GM13977 (cell line): Measurements from ENCODE around the gene STRN3.

Experiments
- DNase-seq: peaks from one replicate; pipeline ENCODE4 v3.0.0; 2012; ENCODE audit warnings: low spot score
- CTCF ChIP-seq: IDR thresholded peaks from 2 replicates; pipeline ENCODE4 v1.5.1; 2012; ENCODE audit warnings: mild to moderate bottlenecking, control low read depth; ENCODE audit not compliant: insufficient read depth; ENCODE audit errors: extremely low read depth, missing control alignments
- in situ Hi-C: fragments of 300-500 bp; cut with MboI; formaldehyde crosslinking; loops from one replicate; pipeline ENCODE4 v1.12.0; 2022; ENCODE audit warnings: low sequenced_read_pairs, low pct_unique_long_range_greater_than_20kb, mixed read lengths, inconsistent platforms; ENCODE audit not compliant: unreplicated experiment

Gene STRN3

GRCh38 chr14:30921305-30921704, 104.9 kb downstream of the STRN3 start:
- TF ChIP-seq CTCF: no peak
- in situ Hi-C loops: no loop called here
- no peak for DNase-seq

- TF ChIP-seq CTCF: no peak
- DNase-seq: no peak
- in situ Hi-C loops: no loop called here
These were observed 110.6 kb downstream of the STRN3 start for GRCh38 chr14:30915596-30915995.

GRCh38 chr14:30914812-30915211, 111.4 kb downstream of the STRN3 start:
- no peak for TF ChIP-seq CTCF
- in situ Hi-C loops: no loop called here
- no peak for DNase-seq

GRCh38 chr14:30908826-30909225, 117.4 kb downstream of the STRN3 start:
- DNase-seq: no peak
- no peak for TF ChIP-seq CTCF
- in situ Hi-C loops: loop anchor here (5.0 kb wide), 1 partner anchor 252 kb away; no protein-coding TSS in a partner anchor

GRCh38 chr14:30907659-30908057, 118.5 kb downstream of the STRN3 start:
- no peak for DNase-seq
- in situ Hi-C loops: loop anchor here (5.0 kb wide), 1 partner anchor 250 kb away; no protein-coding TSS in a partner anchor
- no peak for TF ChIP-seq CTCF

- TF ChIP-seq CTCF: peak; percentile 53
- no peak for DNase-seq
- in situ Hi-C loops: loop anchor here (5.0 kb wide), 1 partner anchor 250 kb away; no protein-coding TSS in a partner anchor
These were observed 119.2 kb downstream of the STRN3 start for GRCh38 chr14:30906752-30907658.
